Endothelial cell of umbilical vein (primary cell): Measurements from ENCODE around the gene AGPAT2.
A peak's percentile ranks its signal among the peaks of the same experiment; 100 is the strongest.

Source experiments
- CTCF ChIP-seq, 2 donors: IDR thresholded peaks; 1 replicate in 1 of 2; 2 replicates in 1 of 2; pipeline ENCODE4 v1.5.1; 2011; ENCODE audit warnings: low read length in 2 of 2, mild to moderate bottlenecking in 2 of 2, moderate library complexity in 2 of 2, control low read depth in 1 of 2, inconsistent platforms in 1 of 2, low read depth in 1 of 2; ENCODE audit not compliant: insufficient read depth in 1 of 2; ENCODE audit errors: extremely low read depth in 1 of 2
- EZH2 ChIP-seq: IDR thresholded peaks from 2 replicates; pipeline ENCODE4 v1.6.1; 2012; ENCODE audit warnings: borderline replicate concordance, low read depth, mild to moderate bottlenecking, moderate library complexity, low read length, inconsistent platforms; ENCODE audit not compliant: severe bottlenecking
- FOS ChIP-seq: IDR thresholded peaks from 2 replicates; pipeline ENCODE4 v1.6.1; 2011; ENCODE audit warnings: mild to moderate bottlenecking, low read length, moderate library complexity, borderline replicate concordance; ENCODE audit not compliant: insufficient read depth
- GATA2 ChIP-seq: IDR thresholded peaks from 2 replicates; pipeline ENCODE4 v1.7.0; 2011; ENCODE audit warnings: low read depth, mild to moderate bottlenecking, moderate library complexity, mixed read lengths, low read length; ENCODE audit not compliant: insufficient read length, insufficient read depth
- JUN ChIP-seq: IDR thresholded peaks from 2 replicates; pipeline ENCODE4 v1.6.1; 2011; ENCODE audit warnings: borderline replicate concordance, low read depth; ENCODE audit not compliant: insufficient read length, insufficient read depth
- MYC ChIP-seq: IDR thresholded peaks from one replicate; pipeline ENCODE4 v1.6.1; 2011; ENCODE audit warnings: mild to moderate bottlenecking, low read depth, low read length
- POLR2A ChIP-seq: IDR thresholded peaks from 2 replicates; pipeline ENCODE4 v1.6.1; 2012; ENCODE audit warnings: low read depth, mild to moderate bottlenecking, control low read depth, low read length
- POLR2AphosphoS5 ChIP-seq: IDR thresholded peaks from 2 replicates; pipeline ENCODE4 v1.6.1; 2012; ENCODE audit warnings: low read depth, mild to moderate bottlenecking, control low read depth, low read length, moderate library complexity; ENCODE audit not compliant: insufficient read depth

DNA sequence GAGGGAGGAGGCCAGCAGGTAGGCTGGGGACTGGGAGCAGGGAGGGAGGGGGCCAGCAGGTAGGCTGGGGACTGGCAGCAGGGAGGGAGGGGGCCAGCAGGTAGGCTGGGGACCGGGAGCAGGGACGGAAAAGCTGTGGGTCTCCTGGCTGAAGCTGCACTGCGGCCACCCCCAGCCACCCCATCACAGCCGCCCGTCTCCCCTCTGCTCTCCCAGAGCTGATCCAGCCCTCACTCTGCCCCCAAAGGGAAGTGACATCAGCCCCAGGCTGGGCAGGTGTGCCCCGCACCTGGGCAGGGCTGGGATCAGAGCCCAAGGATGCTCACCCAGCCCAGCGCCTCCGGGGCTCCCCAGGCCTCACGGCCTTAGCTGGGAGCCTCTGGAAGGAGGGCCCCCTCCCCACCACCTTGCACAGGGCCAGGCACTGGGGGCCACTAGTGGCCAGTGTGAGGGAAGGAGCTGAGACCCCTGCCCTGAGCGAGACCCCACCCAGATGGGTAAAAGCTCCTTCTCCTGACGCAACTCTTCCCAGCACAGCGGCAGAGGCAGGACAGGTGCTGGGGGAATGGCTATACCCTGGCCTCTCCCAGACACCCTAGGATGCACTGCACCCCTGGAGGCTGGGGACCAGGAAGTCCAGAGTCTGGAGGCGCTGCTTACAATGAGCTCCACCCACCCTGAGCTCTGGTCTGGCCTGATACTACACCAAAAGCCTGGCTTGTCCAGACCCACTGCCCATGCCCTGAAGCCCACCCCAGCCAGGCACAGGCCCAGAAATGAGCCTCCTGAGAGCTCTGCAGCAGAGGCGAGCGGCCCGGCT is 11.6 kb downstream of the AGPAT2 start:
- no peak for TF ChIP-seq CTCF (IDR thresholded peaks at IDR 0.05; ENCODE audit: extremely low read depth in 1 of 2, insufficient read depth in 1 of 2, low read depth in 1 of 2, low read length in 2 of 2)
- TF ChIP-seq FOS, result no peak
- peak; percentile 68 for TF ChIP-seq POLR2AphosphoS5
- peak; percentile 57 for TF ChIP-seq POLR2A
- no peak for TF ChIP-seq EZH2
- TF ChIP-seq MYC, result no peak
- no peak for TF ChIP-seq GATA2
- TF ChIP-seq JUN, result no peak
